ENCODE data around the gene NRG4.
"Not testable (repeated sequence)": the region's sequence is repeated elsewhere in the genome, so short reads cannot be mapped to it uniquely, and the experiment has no call there.

The NRG4 gene

DNA sequence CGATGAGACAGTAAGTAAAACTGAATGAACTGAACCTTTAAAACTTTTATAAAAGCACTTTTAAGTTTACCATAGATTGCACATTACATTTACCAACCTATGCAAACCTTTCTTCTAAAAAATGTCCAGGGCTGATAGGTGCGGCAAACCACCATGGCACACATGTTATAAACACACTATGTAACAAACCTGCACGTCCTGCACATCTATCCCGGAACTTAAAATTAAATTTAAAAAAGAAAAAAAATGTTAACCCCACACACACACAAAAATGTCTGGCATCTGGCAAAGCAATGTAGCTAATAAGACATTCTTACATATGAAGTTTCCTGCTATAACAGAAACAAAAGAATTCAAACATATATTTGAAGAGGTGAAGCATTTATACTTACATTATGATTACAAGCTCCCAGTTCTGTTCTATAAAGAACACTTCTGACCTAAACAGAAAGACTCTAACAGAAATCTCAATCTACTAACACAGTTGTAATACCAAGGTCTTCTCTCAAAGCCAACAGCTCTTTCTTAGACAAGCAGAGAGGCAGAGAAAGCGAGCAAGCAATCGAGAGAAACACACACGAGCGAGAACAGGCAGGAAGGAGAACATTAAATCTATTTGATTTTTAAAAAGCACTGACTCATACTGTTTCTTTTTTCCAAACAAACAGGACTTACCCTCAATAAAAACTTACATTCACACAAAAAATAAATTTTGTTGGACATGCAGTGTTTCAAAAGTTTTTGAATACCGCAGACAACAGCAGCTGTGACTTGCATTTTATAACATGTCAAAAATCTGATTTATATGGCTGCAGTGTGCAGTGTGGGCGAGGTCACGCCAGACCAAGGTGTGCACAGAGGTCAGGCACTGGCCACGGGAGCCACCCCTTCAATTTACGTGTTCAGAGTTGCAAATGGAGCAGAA lies at the start of gene NRG4:
Gene NRG4 (minus strand): TSS at position 798 of the 925 bp plus-strand sequence. CDS start 1,194 bp downstream, outside the sequence.
- DNase-seq, result no peak

DNA sequence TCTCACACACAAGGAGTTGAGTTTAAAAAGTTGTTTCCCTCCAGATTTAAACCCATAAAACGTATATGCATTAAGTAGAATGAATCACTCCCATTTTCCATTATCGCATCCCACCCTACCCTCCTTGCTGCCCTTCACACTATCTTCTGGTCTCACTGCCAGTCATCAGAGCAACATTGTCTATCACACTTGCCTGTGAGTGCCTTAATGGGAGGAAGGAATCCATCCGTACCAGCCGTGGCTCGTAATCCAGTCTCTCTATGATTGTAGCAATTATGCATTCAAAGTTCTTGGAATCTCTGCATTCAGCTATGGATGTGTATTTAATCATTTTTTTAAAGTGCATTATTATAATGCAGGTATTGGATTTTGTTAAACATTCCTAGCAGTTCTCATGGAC lies 49.5 kb upstream of the NRG4 start:
- no peak for DNase-seq

DNA sequence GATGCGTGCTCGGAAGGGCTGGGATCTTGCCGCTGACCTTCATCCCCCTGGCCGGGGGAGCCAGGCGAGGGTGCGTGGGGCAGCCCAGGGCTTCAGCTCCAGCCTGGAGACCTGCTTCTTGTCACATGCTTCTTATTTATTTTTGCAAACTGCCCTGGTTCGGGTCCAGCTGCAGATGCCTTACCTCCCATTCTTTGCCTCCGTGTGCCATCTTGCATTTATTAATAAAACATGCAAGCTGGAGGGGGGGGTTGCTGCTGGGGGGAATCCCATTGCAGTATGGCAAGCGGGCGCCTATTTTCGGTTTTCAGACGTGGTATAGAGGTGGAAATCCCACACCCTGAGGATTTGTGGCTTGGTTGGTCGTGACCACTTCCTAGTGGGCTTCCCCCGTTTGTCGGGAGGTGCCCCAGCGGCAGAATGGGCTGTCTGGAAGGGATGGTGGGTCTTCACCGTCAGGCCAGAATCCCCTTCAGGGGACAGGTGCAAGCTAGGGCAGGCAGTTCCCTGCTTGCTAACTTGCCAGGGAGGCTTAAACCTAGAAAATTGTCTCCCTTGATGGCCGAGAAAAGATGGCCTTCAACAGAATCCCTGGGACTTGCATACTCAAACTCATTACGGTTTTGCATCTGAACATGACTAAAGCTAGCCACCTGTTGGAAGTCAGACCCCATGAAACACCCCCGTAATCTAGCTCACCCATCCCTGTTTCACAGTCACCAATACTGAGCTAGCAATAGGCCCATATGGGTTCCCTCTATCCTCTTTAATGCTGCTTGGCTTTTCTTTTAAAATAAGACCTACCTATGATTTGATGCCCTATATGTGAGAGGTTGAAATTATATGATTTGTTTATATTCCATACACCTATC lies 48.1 kb upstream of the NRG4 start:
- no peak for DNase-seq

DNA sequence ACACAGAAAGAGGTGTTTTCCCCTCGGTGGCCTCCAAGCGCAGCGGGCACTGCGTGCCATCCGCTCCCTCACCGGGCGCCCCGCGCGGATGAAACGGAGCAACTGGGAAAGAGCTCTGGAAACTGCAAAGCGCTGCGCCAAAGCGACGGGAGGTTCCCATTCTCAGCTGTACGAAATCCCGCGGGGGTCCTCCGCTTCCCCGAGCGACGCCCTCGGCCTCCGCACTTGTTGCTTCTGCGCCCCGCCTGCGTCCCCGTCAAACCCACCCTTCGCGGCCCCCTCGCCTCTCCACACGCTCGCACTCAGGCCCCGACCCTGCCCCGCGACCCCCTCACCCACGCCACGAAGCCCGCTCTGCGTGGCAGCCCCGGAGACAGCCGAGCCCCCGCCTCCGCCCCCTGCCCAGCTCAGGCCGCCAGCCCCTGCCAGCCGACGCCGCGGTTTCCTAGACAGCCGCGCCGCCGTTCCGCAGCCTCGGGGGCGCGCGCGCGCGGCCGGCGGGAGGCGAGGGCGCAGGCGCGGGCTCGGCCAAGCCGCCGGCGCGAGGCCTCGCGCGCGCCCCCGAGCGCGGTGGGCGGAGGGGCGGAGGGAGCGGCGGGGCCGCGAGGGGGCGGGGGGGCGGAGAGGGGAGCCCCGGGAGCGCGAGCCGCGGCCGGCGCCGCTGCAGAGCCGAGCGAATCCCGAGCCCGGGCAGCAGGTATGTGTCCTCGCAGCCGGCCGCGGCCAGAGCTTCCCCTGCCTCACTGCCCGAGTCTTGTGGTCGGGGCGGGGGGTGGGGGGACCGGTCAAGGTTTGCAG lies 47.3 kb upstream of the NRG4 start, which contains the start of gene TMEM266:
Gene TMEM266 (plus strand): TSS at position 666 of the 798 bp plus-strand sequence. CDS start 74,279 bp downstream, outside the sequence.
- DNase-seq, result no peak

- no peak for DNase-seq
These were observed 46.6 kb upstream of the NRG4 start for GRCh38 chr15:76058714-76059319.

- DNase-seq, result no peak
These were observed 45.2 kb upstream of the NRG4 start for GRCh38 chr15:76057332-76058000.

GRCh38 chr15:76056931-76057330 lies 44.7 kb upstream of the NRG4 start:
- DNase-seq, result no peak

GRCh38 chr15:76054201-76054600 lies 42.0 kb upstream of the NRG4 start:
- DNase-seq, result not testable (repeated sequence)

DNA sequence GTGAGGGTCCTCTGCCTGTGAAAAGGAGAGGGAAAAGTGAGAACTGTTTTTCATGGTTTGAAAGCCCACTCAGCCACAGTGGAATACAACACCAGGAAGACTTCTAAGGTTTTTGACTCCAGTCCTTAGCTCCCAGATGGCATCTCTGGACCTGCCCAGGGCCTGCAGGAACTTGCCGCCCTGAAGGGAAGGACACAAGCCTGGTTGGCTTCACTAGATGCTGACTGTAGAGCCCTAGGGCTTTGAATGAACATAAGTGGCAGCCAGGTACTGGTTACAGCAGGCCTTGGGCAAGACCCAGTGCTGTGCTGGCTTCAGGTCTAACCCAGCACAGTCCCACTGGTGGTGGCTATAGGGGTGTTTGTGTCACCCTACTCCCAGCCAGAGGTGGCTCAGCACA lies 26.3 kb upstream of the NRG4 start:
- DNase-seq, result no peak

- DNase-seq, result no peak
These were observed 23.4 kb upstream of the NRG4 start for GRCh38 chr15:76035593-76035992.

GRCh38 chr15:76034111-76034510 lies 21.9 kb upstream of the NRG4 start:
- no peak for DNase-seq

DNA sequence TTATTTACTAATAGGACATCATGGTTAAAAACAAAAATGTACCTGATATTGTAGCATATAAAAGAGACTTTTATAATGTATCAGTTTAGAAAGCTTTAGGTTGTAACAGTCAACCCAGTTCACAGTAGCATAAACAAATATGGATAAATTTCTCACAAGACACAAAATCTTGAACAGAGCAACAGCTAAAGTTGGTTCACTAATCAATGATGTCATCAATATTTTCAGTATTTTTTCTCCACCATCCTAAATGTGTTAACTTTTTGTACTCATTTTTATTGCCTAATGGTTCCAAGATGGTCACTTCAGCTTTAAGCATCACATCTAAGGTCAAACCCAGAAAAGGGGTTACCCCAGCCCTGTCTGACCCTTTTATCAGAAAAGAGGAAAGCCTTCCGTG lies 21.2 kb upstream of the NRG4 start:
- DNase-seq, result no peak

DNA sequence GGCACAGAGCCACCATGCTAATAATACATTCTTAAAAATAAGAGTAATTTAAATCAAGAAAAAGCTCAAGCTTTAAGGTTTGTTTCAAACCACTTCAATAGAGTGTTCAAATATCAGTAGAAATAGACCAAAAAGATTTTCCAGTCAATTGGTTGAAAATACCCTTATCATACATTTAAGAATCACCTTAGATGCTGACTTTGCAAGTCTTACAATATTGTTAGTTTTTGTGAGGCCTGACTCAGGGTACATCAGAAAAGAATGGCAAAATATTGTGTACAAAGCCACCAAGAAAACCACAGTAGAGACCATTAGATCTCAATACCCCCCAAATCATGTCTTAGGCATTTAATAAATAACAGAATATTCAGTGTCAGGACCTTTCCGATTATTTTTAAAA lies 19.8 kb upstream of the NRG4 start:
- no peak for DNase-seq

DNA sequence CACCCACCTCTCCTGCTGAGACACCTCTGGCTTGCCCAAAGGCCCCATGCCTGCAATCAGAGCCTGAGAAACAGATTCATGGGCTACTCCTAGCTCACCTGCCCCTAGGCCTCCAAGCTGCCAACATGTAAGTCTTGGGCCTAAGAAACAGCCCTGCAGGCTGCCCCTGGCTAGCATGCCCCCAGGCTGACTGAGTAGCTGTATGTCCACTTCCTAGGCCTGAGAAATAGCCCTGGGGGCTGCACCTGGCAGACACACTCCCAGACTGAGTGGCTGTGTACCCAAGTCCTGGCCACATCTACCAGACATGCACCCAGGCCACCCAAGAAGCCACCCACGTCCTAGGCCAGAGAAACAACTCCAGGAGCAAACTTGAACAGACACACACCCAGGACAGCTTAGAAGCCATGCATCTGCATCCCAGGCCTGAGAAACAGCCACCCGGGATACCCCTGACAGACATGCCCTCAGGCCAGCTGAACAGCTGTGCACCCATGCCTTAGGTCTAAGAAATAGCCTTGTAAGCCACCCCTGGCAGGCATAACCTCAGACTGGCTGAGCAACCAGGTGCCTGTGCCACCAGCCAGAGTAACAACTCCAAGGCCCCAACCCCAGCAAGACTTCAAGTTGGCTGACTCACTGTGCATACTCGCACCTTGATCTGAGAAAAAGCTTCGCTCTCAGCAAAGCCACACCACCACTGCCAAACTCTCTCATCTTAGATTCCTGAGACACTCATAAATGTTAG lies 12.0 kb upstream of the NRG4 start:
- no peak for DNase-seq

DNA sequence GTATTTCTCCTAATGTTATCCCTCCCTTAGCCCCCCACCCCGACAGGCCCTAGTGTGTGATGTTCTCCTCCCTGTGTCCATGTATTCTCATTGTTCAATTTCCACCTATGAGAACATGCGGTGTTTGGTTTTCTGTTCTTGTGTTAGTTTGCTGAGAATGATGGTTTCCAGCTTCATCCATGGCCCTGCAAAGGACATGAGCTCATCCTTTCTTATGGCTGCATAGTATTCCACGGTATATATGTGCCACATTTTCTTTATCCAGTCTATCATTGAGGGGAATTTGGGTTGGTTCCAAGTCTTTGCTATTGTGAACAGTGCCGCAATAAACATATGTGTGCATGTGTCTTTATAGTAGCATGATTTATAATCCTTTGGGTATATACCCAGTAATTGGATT lies 1.2 kb upstream of the NRG4 start:
- DNase-seq, result not testable (repeated sequence)

GRCh38 chr15:76010613-76011012 lies 1.6 kb downstream of the NRG4 start:
- DNase-seq, result no peak

GRCh38 chr15:76006136-76006778 lies 6.0 kb downstream of the NRG4 start:
- no peak for DNase-seq

GRCh38 chr15:76003364-76003763 lies 8.9 kb downstream of the NRG4 start:
- DNase-seq, result no peak

- DNase-seq, result no peak
These were observed 16.6 kb downstream of the NRG4 start for GRCh38 chr15:75995611-75996010.

DNA sequence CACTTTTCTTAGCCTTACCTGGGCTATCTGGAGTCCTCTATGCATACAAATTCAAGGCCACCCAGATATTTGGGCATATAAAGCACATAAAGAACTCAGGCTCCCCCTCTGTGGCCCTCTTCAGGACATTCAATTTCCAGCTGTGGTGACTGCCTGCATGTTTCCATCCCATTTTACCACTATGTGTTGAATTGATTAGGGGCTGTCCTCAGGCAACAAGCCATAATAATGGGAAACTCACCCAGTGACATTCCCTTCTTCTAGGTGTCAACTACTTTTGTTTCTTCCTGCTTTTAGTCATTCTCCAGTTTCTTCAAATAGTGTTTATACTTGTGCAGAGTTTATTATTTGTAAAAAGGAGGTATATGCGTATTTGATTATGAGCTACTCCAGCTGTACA lies 18.0 kb downstream of the NRG4 start:
- no peak for DNase-seq
